NOMO-1 treated with DMSO at 0.1 percent for 48 hours (cell line): ENCODE measurements around the gene EID3.
"Not testable (repeated sequence)": the region's sequence is repeated elsewhere in the genome, so short reads cannot be mapped to it uniquely, and the experiment has no call there.

Source experiments
- DNase-seq: peaks from one replicate; lab custom pipeline; 2025; ENCODE audit not compliant: unreplicated experiment; lab: John Stamatoyannopoulos, UW

EID3 gene

GRCh38 chr12:104310751-104311633 is 7.5 kb downstream of the EID3 start:
- DNase-seq: no peak

- DNase-seq: no peak
Observed at GRCh38 chr12:104312202-104312601, 8.7 kb downstream of the EID3 start.

- no peak for DNase-seq
Observed at GRCh38 chr12:104312654-104313053, 9.1 kb downstream of the EID3 start.

GRCh38 chr12:104313568-104314241 is 10.2 kb downstream of the EID3 start:
- no peak for DNase-seq

- DNase-seq: peak; percentile 5
Observed at GRCh38 chr12:104314242-104314614, 10.7 kb downstream of the EID3 start.

- no peak for DNase-seq
Observed at GRCh38 chr12:104315326-104316224, 12.0 kb downstream of the EID3 start.

- DNase-seq: no peak
Observed at GRCh38 chr12:104316936-104317335, 13.4 kb downstream of the EID3 start.

GRCh38 chr12:104317538-104318210 is 14.1 kb downstream of the EID3 start:
- DNase-seq: no peak

GRCh38 chr12:104319028-104319427 is 15.5 kb downstream of the EID3 start:
- no peak for DNase-seq

GRCh38 chr12:104319918-104320626 is 16.5 kb downstream of the EID3 start:
- no peak for DNase-seq

GRCh38 chr12:104320627-104321024 is 17.1 kb downstream of the EID3 start:
- no peak for DNase-seq

- DNase-seq: no peak
Observed at GRCh38 chr12:104321949-104322348, 18.4 kb downstream of the EID3 start.

- not testable (repeated sequence) for DNase-seq
Observed at GRCh38 chr12:104322533-104322932, 19.0 kb downstream of the EID3 start.

GRCh38 chr12:104323899-104324298 is 20.4 kb downstream of the EID3 start:
- no peak for DNase-seq

GRCh38 chr12:104328278-104328677 is 24.7 kb downstream of the EID3 start:
- not testable (repeated sequence) for DNase-seq

- DNase-seq: no peak
Observed at GRCh38 chr12:104328790-104329189, 25.3 kb downstream of the EID3 start.

- no peak for DNase-seq
Observed at GRCh38 chr12:104329707-104330532, 26.4 kb downstream of the EID3 start.

- DNase-seq: no peak
Observed at GRCh38 chr12:104331376-104331775, 27.8 kb downstream of the EID3 start.

- not testable (repeated sequence) for DNase-seq
Observed at GRCh38 chr12:104332273-104332672, 28.7 kb downstream of the EID3 start.
